NCI-H1436 treated with DMSO at 0.1 percent for 48 hours (cell line): Measurements from ENCODE around the gene MFN1.

Experiments used
- DNase-seq: peaks from one replicate; lab custom pipeline; 2025; lab: John Stamatoyannopoulos, UW

The MFN1 gene

DNA sequence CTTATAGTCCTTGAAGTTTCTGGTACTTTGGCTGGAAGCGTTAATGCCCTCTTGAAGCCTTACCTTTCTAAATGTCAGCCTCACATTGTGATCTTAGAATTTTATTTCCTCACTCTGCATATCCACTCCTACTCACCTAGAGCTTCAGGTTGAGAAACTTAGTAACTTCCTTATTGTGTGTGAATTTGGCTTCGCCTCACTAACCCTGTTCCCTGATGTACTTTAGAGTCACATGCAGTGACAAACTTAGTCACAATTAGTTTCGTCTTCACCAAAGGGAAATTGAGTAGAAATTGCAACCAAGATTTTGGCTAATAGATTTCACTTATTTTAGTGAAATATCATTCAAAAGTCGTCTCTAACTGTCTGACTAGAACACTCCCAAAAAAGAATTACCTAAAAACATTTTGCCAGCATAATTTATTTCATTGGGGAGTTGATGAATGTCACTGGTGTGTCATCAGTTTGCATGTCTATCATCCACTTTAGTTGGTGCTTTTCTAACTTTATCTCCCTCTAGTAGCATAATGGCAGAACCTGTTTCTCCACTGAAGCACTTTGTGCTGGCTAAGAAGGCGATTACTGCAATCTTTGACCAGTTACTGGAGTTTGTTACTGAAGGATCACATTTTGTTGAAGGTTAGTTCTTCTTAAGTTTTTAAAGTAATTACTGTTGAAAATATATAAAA lies 960 bp downstream of the MFN1 start:
- no peak for DNase-seq

DNA sequence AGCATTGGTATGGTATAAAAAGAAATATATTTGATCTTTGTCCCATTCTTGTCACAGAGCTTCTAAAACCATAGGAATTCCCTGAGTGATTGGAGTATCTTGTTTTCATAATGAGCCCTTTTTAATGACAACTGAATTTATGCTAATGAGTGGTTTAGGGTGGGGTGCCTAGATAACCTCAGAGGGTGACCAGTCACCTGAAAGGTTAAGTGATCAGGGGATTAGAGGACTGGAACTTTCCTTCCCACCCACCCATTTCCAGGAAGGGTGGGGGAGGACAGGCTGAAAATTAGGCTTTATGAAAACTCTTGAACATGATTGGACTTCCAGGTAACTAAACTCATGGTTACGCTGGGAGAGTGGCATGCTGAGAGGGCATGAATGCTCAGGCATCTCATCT lies 8.5 kb downstream of the MFN1 start:
- DNase-seq: no peak

DNA sequence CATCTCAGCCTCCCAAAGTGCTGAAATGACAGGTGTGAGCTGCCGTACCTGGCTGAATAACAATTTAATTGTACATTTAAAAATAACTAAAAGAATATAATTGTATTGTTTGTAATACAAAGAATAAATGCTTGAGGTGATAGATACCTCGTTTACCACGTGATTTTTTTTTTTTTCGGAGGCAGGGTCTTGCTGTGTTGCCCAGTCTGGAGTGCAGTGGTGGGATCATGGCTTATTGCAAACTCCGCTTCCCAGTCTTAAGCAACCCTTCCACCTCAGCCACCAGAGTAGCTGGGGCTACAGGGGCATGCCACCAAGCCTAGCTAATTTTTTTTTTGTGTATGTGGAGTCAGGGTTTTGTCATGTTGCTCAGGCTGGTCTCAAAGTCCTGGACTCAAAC lies 15.8 kb downstream of the MFN1 start:
- DNase-seq: no peak

DNA sequence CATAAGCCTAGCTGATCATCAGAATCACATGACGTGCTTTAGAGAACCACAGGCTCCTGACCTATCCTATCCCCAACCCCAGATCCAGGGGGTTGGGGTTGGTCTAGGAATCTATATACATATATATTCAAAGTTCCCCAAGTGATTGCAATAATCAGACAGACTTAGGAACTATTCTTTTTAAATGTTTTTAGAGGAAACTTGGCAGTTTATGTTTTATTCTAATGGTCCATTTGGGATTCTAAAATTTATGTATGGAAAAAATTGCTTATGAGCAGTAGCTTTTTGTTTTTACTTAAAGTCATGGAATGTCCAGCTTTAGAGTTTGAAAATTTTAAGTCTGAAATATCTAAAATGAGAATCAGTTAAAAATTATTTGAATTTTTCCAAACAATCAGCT lies 22.1 kb downstream of the MFN1 start:
- DNase-seq: no peak

DNA sequence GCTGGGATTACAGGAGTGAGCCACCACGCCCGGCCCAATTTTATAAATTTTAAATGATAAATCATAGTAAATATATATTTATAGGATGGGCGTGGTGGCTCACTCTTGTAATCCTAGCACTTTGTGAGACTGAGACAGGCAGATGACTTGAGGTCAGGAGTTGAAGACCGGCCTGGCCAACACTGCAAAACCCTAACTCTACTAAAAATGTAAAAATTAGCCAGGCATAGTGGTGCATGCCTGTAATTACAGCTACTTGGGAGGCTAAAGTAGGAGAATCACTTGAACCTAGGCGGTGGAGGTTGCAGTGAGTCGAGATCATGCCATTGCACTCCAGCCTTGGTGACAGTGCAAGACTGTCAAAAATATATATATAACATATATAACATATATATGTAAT lies 26.4 kb downstream of the MFN1 start:
- no peak for DNase-seq

DNA sequence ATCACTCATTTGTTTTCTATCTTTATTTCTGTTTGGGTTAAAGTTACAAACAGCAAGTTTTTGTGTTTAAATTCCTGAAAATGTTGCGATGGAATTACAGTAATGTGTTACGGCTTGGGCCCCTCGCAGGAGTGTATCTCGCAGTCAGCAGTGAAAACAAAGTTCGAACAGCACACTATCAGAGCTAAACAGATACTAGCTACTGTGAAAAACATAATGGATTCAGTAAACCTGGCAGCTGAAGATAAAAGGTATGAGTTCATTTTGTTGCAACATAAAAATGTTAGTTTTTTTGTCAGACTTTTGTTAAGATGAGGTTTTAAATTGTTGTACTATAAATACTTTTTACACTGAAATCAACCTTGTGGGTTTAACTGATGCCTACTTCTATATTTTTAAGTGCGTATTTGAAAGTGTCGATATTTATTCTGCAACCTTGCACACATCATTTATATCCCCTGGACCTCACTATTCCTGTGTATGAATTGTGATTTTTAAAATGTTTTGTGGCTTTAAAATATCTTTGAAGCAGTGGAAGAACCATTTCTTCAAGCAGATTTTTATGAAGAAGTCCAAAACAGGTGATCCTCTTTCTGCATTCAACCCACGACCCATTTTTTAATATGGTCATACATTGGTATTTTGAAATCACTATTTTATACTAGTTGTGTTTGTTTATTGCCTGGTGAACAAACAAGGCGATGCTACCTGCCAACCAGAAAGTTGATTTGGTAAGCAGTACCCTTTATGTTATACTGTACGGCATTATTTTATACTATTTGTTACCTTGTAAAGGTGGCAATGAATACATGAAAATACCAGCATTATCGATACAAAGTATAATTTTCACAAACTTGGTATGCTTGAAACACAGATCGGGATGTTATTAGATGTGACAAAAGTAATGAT lies 27.8 kb downstream of the MFN1 start:
- DNase-seq: no peak

DNA sequence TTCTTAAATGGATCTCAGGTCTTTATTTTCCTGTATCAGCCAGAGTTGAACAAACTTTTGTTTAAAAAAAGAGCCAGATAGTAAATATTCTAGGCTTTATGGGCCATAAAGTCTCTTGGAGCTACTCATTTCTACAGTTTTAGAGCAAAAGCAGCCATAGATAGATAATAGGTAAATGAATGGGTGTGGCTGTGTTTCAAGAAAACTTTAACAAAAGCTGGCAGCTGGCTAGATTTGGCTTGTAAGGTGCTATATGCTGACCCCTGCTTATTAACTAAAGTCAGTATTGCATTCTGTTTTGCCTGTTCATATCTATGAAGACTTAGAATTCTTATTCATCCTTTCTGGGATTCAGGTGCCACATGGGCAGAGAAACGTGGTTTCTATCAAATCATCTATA lies 29.0 kb downstream of the MFN1 start:
- no peak for DNase-seq

DNA sequence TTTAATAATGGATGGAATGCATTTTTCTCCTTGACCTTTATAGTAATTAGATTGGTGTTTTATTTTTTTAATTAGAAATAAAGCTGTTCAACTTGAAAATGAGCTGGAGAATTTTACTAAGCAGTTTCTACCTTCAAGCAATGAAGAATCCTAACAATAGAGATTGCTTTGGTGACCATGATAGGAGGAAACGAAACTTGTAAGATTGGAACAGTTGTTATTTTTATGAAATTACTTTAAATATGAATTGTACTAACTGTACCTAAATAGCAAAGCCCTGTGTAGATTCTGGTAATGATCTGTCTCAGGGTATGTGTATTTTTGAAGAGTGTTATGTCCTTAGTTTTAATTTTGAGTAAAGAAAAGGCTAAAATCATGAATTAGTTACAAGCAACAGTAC lies 44.4 kb downstream of the MFN1 start:
- no peak for DNase-seq

DNA sequence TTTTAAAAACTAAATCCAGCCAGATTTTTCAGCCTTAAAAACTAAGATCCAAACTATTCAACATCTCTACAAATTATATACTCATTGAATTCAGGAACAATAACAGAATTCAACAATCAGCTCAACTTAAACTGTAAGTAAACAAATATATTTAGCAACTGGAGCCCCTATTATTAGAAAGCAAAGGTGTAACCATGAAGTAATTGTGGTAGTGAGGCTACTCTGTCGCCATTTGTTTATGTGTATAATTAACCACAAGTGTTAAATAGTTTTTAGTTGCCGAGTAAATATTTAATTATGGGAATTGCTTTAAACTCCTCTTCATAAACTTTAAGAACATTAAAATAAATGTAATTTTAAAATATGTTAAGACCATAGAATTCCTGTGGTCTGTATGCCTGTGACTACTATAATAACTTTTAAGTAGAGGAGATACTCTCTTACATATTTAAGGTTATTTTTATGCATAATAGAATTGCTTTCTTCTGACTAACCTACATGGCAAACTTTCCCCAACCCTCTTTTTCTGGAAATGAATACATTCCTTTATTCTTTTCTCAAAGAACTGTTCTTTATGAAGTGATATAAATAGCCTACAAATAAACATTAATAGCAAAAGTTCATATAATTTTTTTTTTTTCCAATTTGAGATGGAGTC lies 51.2 kb downstream of the MFN1 start:
- DNase-seq: no peak

DNA sequence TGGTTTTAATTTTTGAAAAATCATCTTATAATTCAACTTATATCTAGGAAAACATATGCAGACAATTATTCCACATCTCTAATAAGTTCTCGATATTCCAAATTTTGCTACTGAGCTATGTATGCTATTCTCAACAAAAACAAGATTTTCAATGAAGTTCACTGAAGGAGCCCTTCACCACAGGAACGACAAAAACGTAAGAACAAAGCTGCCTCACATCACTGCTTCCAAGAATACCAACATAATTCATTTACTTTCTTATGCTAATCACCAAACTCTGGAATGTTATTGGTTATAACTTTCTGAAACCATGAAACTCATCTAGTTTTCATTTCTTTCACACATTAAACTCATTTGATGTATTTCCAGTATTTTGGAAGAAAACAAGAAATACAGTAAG lies 54.1 kb downstream of the MFN1 start:
- DNase-seq: no peak

DNA sequence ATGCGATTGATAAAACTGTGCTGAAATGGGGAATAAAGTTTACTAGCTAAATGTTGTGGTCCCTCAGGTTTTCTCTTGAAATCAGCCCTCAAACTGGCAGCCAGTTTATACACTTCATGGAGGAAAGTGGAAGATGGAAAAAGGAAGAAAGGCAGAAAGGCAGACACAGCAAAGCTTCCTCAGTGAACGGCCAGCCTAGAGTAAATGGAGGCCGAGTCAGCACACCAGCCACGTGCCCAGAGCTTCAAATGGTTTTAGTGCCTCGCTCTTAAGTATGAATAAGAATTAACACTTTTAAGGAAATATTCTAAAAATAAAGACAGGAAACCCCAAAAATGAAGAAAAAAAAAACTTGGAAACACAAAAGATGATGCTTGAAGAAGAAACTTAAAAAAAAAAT lies 55.5 kb downstream of the MFN1 start:
- no peak for DNase-seq

DNA sequence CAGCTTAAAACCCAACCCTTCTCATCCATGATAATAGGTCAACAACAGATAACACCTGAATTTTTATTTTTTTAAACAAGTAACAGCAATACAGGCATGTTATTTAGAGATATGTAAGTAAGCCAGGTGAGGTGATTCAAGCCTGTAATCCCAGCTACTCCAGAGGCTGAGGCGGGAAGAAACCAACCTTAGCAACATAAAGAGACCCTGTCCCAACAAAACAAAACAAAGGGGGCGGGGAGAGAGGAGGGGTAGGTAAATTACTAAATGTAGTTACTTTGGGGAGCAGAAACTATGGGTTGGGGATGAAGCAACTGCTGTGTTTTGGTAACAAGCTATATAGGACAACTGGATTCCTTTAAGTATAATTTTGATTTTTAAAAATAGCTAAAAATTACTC lies 56.8 kb downstream of the MFN1 start:
- DNase-seq: no peak

DNA sequence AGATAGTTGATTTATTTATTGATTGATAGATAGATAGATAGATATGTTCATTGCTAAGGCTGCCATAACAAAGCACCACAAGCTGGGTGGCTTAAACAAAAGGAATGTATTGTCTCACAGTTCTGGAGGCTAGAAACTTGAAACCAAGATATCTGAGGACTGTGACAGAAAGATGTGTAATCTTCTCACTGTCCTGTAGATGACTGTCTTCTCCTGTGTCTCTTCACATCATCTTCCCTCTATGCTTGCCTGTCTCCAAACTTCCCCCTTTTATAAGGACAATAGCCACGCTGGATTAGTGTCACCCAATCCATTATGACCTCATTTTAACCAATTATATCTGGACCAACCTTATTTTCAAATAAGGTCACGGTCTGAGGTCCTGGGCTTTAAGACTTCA lies 62.8 kb downstream of the MFN1 start:
- no peak for DNase-seq

DNA sequence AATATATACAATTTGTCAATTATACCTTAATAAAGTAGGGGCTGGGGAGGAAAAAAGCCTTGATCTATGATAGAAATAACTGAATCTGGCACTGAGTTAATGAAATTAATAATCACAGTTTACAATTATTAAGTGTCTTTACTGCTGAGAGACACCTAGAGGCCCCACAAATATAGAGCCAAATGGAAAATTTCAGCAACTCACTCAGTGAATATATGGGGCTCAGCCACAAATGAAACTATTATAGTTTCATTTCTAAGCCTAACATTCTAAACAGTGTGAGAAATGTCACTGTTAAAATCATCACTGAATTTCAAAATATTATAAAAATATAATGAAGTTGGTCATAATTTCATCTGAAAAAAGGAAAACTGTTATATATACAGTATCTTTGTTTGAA lies 63.5 kb downstream of the MFN1 start:
- DNase-seq: no peak

DNA sequence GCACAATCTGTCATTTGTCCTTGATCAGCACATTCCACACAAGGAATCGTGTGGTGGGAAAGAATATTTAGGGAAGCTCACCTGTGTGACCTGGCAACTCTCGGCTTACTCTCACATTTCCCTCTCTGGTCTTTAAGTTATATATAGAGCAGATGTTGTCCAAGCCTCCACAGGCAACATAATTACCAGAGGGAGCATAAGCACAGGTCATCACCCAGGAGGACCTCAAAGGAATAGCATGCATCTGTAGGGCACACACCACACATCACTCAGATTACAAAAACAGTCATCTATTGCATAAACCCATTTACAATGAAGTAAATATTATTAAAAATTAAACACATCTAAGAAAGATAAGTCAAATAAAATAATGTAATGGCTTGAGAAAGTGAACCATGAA lies 67.3 kb downstream of the MFN1 start:
- DNase-seq: no peak

DNA sequence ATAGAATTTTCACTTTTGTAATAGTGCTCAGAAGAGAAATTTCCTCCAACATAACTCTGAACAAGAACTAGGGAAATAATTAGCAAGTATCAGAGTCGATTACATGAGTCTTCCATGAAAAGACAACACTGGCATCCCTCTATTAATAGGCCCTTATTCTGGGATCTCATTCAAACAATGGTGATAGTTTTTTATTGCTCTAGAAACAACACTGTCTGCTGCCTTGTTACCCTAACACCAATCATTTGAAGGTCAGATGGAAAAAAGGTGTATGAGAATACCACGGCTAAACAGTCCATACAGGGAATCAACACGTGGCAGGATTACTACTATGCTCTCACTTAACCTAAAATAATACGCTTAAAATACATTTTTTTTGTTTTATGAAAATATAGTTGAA lies 67.9 kb downstream of the MFN1 start:
- no peak for DNase-seq

DNA sequence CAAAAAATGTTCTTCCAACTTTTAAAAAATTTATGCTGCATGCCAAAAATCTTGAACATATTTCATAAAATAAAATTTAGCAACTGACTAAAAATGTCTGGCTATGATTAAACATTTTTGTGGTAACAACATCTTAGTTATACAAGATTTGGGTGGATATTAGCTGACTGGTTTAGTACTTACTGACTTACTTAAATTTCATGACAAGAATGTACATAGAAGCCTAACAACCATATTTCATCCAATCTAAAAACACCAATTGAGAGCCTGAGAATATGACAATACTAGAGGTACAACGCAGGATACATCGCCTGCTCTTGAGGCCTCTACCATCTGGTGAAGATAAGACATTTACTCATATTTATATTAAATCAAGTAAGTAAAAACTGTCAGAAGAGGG lies 69.2 kb downstream of the MFN1 start:
- DNase-seq: no peak

DNA sequence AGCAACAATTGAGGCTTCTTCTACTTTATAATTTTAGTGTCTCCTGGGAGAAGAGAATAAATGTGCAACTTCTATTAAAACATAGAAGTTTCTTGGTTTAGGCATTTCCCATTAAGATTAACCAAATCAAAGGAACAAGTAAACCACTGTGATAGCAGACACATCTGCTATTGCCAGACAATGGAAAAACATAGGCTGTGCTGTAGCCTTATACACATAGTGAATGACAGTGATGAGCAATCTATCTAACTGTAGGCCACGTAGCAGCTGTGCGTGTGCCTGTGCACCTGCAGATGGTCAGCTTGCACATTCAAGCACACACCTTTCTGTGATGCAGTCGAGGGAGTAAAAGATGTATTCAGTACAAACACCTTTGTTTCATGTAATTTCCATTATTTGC lies 71.1 kb downstream of the MFN1 start:
- no peak for DNase-seq

DNA sequence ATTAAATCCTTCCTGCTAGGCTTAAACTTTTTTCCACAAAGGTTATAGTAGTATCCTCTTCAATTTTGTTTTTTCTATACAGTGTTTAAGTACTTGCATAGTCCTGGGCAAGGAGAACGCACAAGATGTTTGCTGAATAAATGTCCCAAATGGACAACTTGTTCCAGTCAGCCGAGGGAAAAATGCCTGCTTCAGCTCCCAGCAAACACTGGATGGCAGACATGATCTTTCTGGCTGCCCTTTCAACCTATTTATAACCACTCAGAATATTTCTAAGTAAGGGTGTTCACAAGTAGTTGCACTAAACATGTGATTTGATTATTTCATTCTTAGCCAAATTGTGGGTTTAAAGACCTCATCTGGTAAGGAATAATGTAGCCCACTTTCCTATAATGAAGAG lies 74.0 kb downstream of the MFN1 start:
- no peak for DNase-seq

DNA sequence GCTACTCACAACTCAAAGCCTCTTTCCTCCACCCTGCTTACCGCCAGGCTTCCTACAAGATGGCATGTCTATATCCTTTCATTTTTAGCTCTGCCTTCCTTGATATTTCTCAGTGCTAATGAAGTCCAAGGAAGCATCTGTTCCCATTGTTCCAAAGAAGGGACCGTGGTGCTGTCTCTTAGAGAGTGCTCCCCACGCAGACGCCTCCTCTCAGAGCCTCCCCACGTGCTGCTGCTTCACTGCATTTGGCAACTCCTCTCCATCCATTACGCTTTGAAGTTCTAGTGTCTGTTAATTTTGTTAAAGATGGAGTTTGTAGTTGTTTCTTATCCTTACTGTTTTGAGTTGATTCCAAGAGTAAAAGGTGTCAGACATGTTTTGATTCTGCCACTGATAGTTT lies 77.6 kb downstream of the MFN1 start:
- DNase-seq: no peak

DNA sequence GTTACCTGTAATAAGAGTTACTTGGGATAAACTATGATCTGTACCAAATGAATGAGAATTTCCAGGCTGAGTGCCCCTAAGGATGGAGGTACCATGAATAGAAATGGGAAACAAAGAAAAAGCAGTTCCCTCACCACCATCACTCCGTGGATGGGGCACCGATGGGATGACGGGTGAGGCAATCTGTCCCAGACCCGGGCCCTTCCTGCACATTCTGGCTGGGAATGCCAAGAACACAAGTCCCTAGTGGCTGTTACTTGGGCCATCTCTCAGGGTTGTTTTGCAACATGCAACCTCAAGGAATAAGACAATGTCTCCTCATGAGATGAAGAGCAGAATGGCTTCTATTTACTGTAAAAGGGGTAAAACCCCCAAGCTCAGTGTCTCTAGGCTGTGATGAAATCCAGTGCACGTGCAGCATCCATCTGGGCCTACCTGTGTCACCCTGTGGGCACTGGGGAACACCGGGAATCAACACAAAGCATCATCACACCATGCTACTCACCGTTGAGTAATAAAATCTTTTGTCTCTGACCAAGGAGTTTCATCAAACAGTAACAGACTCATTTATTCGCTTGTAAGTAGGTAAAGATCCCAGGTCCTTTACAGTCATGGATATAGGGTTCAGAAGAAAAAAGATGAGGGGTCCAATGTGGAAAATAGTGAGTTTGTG lies 81.5 kb downstream of the MFN1 start:
- DNase-seq: no peak

DNA sequence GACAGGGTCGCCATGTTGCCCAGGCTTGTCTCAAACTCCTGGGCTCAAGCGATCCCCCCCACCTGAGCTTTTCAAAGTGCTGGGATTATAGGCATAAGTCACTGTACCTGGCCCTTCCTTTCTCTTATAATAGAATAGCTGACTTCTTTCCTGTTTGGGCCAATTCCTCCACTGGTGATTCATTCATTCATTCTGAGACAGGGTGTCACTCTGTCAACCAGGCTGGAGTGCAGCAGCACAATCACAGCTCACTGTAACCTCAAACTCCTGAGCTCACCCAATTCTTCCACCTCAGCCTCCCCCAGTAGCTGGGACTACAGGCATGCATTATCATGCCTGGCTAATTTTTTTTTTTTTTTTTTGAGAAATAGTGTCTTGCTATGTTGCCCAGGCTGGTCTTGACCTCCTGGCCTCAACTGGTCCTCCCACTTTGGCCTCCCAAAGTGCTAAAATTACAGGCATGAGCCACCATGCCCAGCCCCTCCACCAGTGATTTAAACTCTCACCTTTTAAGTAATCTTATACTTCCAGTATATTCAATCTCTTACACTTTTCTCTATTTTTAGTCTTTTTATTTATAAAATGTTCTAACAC lies 82.9 kb downstream of the MFN1 start:
- no peak for DNase-seq
